Urinary bladder (tissue), 4 donors: ENCODE data around the gene HSPB9. TPM values are rescaled to one million over a fixed set of nuclear protein-coding genes. Genes with fewer than 3 reads are reported as not detected.

Experiments used
- DNase-seq: peaks from one replicate; pipeline ENCODE4 v3.0.0-alpha.2; 2015; ENCODE audit errors: extremely low spot score
- H3K27ac ChIP-seq: one replicate; pipeline ENCODE4 v1.5.1; 2013; ENCODE audit warnings: low read depth, mild to moderate bottlenecking, moderate library complexity
- H3K36me3 ChIP-seq: one replicate; pipeline ENCODE4 v1.6.1; 2013; ENCODE audit warnings: mild to moderate bottlenecking, moderate library complexity; ENCODE audit not compliant: insufficient read depth
- H3K4me1 ChIP-seq: one replicate; pipeline ENCODE4 v1.6.1; 2013; ENCODE audit warnings: mild to moderate bottlenecking, moderate library complexity; ENCODE audit not compliant: insufficient read depth
- H3K4me3 ChIP-seq: one replicate; pipeline ENCODE4 v1.5.1; 2013; ENCODE audit warnings: low read depth, low read length
- WGBS: extraction: QIAGEN DNeasy Blood & Tissue Kit; methylation state at CpG from one replicate; pipeline ENCODE4 v1.1.7; 2013; 5-methylcytosine and 5-hydroxymethylcytosine counted together
- polyA plus RNA-seq: library from polyadenylated mRNA; stranded (reverse); fragments of 200-250 nt; gene quantifications from one replicate; pipeline ENCODE4 v1.2.3, GENCODE V29; 2013
- total RNA-seq: library from RNA; depleted of rRNA; stranded (reverse); fragments of >200 nt; gene quantifications from one replicate; pipeline ENCODE4 v1.2.3, GENCODE V29; 2014
- donor health status: healthy with polysubstance abuse.
- donor health status: healthy.

Gene HSPB9
- total and polyA plus RNA-seq, 2 donors: 0.11 TPM; not detected in 1

- Histone ChIP-seq H3K4me3 (peak overlapping the region; percentile 88), H3K4me1 (no peaks in the 10 kb centered on the region), H3K36me3 (no peaks in the 10 kb centered on the region), H3K27ac (no peak overlapping the region)
- no peak for DNase-seq
- 44% methylated on average over 7 of the region's 7 CpGs for WGBS
Observed at GRCh38 chr17:42120161-42120769, 2.3 kb upstream of the HSPB9 start.

- Histone ChIP-seq H3K4me3 (peak within 1 kb of the TSS; percentile 88), H3K4me1 (no peaks in the 10 kb centered on the region), H3K27ac (no peak within 1 kb of the TSS), H3K36me3 (no peaks in the 10 kb centered on the region)
- DNase-seq: no peak
- 7% methylated on average over 57 of the region's 57 CpGs for WGBS
Observed at GRCh38 chr17:42120770-42121769, 1.5 kb upstream of the HSPB9 start, which contains the start of gene KAT2A. TSS of gene KAT2A (minus strand) at chr17:42121367. CDS start at chr17:42121304, 63 bp downstream.

DNA sequence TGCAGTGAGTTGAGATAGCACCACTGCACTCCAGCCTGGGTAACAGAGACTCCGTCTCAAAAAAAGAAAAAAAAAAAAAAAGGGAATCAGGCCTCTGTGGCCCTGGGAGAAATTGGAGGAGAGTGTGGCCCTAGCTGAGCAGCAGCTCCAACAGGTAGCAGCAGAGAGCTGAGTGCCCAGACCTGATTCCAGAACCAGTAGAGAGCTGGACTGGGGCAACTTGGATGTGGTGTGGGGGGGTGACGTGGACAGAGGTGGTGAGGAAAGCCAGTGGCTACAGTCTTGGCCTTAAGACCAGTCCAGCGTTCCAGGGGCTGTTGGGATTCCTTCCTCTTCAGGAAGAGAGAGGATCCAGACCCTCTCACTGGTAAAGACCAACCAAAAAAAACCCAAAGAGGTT lies 1.7 kb downstream of the HSPB9 start:
- DNase-seq: no peak
- Histone ChIP-seq H3K36me3 (peaks cover 5% of the 10 kb centered on the region), H3K4me1 (no peaks in the 10 kb centered on the region), H3K4me3 (no peak overlapping the region), H3K27ac (no peak overlapping the region)
- 85% methylated on average over 3 of the region's 3 CpGs for WGBS

DNA sequence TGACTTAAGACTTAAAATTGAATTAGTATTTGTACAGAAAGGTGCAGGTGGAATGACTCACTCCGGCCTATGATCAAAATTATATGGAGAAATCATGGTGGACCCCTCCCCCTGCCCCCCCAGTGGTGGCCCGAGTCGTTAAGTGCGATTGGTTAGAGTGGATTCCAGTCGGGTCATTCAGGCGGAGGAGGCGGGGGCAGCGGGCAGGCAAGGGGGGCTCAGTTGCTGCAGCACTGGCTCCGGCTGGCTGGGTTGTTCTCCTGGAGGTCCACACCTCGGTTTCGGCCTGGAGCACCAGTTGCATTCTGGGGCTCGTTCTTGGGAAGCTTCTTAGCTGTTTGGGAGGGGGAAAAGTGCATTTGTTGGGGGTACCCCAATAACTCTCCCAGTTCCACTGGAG lies 3.0 kb downstream of the HSPB9 start:
- Histone ChIP-seq H3K36me3 (peaks cover 5% of the 10 kb centered on the region), H3K27ac (no peak overlapping the region), H3K4me1 (no peaks in the 10 kb centered on the region), H3K4me3 (no peak overlapping the region)
- no peak for DNase-seq
- WGBS: 77% methylated on average over 12 of the region's 12 CpGs

- Histone ChIP-seq H3K27ac (no peak overlapping the region), H3K4me3 (no peak overlapping the region), H3K4me1 (no peaks in the 10 kb centered on the region), H3K36me3 (peaks cover 5% of the 10 kb centered on the region)
- WGBS: 67% methylated on average over 3 of the region's 3 CpGs
- DNase-seq: no peak
Observed at GRCh38 chr17:42126836-42127235, 4.2 kb downstream of the HSPB9 start.

DNA sequence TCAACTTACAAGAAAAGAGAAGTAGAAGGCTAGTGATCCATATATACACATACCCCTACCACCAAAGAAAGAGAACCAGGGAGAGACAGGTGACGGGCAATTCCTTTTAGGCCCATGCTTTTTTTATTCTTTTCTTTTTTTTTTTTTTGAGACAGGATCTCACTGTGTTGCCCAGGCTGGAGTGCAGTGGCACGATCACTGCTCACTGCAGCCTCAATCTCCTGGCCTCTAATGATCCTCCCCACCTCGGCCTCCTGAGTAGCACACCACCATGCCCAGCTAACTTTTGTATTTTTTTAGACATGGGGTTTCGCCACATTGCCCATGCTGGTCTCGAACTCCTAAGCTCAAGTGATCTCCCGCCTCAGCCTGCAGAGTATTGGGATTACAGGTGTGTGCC lies 4.8 kb downstream of the HSPB9 start:
- DNase-seq: no peak
- Histone ChIP-seq H3K36me3 (peaks cover 5% of the 10 kb centered on the region), H3K4me3 (no peak overlapping the region), H3K27ac (no peak overlapping the region), H3K4me1 (no peaks in the 10 kb centered on the region)
- 88% methylated on average over 6 of the region's 6 CpGs for WGBS

- no peaks in the 10 kb centered on the region for H3K4me1 ChIP-seq
- no peak overlapping the region for H3K4me3 ChIP-seq
- no peak for DNase-seq
- H3K36me3 ChIP-seq: peaks cover 5% of the 10 kb centered on the region
- WGBS: 90% methylated on average over 8 of the region's 8 CpGs
- peak overlapping the region; percentile 44 for H3K27ac ChIP-seq
Observed at GRCh38 chr17:42129109-42129837, 6.7 kb downstream of the HSPB9 start.

DNA sequence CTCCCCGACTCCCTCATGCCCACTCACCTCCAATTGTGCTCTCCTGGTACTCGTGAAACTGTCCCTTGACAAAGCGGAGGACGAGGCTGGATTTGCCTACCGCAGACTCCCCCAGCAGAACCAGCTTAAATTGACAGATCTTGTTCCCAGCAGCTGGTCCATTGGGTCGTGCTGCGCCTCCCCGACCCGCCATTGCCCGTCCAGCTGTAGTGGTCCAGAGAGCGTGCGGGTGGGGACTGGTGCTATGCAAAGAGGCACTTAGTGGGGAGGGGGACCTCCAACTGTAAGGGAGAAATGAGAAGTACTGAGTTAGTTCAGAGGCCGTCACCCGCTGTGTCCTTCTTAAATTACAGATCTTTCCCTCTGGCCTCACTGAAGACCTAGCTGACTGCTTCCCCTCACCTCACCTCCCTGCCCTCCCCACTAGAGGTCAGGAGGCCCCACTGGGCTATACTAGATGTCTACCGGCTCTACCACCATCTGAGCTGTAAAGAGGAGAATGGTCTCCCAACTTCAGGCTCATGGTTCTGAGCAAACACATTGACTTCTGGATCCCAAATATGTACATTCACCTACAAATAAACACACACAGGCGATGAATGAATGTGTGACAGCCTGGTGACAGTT lies 7.8 kb downstream of the HSPB9 start:
- no peak overlapping the region for H3K4me3 ChIP-seq
- WGBS: 92% methylated on average over 16 of the region's 16 CpGs
- no peak overlapping the region for H3K27ac ChIP-seq
- no peak for DNase-seq
- no peaks in the 10 kb centered on the region for H3K4me1 ChIP-seq
- H3K36me3 ChIP-seq: peaks cover 5% of the 10 kb centered on the region

GRCh38 chr17:42131232-42131631 lies 8.6 kb downstream of the HSPB9 start:
- 96% methylated on average over 4 of the region's 4 CpGs for WGBS
- no peak for DNase-seq
- H3K4me3 ChIP-seq: no peak overlapping the region
- H3K27ac ChIP-seq: peak overlapping the region; percentile 32
- peaks cover 5% of the 10 kb centered on the region for H3K36me3 ChIP-seq
- no peaks in the 10 kb centered on the region for H3K4me1 ChIP-seq

DNA sequence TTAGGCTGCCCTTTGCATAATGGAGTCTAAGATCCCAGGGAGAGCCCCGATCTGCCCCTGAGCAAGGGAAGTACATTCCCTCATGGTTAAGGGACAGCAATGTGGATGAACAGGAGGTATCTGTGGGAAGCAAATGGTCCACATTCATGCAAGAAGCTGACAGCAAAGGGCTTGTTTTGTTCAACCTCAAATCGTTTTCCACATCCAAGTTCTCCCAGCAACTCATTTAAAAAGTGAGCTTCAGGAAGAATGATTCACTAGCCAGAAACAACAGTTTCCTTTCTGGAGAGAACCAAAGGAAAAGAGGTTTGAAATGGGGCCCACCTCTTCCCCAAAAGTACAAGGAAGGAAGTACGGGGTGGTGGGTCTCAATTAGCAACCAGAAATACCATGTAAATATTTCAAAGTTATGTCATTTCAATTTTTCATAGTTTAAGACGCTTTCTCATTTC lies 9.4 kb downstream of the HSPB9 start:
- 57% methylated on average over 4 of the region's 4 CpGs for WGBS
- Histone ChIP-seq H3K27ac (no peak overlapping the region), H3K4me3 (no peak overlapping the region), H3K4me1 (peaks cover 3% of the 10 kb centered on the region), H3K36me3 (peaks cover 1% of the 10 kb centered on the region)
- DNase-seq: no peak

GRCh38 chr17:42132941-42133340 lies 10.3 kb downstream of the HSPB9 start:
- H3K36me3 ChIP-seq: no peaks in the 10 kb centered on the region
- DNase-seq: no peak
- peaks cover 3% of the 10 kb centered on the region for H3K4me1 ChIP-seq
- H3K27ac ChIP-seq: no peak overlapping the region
- 66% methylated on average over 3 of the region's 3 CpGs for WGBS
- no peak overlapping the region for H3K4me3 ChIP-seq

DNA sequence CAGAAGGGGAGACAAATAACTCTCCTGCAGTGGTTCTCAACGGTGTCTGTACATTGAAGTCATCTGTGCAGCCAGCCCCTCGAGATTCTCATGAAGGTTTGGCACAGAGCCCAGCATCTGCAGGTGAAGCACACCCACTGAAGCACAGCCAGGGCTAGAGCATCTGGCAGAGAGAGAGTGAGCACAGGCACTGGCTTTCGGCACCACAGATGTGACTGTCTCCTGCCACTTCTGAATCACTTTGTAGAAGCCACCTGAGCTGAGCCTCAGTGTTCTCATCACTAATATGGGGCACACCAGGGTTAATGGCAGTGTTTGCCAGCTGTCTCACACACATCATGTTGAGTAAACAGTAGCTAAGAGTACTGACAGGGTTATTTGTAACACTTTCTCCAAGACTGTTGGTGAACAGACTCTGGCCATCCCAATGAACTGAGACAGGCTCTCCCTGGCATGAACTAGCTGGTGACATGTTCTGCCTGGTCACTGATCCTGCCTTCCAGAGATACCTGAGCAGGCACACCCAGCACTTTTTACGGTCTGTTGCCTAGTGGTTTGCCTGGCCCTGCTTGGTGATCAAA lies 10.9 kb downstream of the HSPB9 start:
- 50% methylated on average over 4 of the region's 4 CpGs for WGBS
- H3K4me3 ChIP-seq: no peak overlapping the region
- H3K27ac ChIP-seq: peak overlapping the region; percentile 43
- no peak for DNase-seq
- H3K4me1 ChIP-seq: peaks cover 3% of the 10 kb centered on the region
- no peaks in the 10 kb centered on the region for H3K36me3 ChIP-seq

DNA sequence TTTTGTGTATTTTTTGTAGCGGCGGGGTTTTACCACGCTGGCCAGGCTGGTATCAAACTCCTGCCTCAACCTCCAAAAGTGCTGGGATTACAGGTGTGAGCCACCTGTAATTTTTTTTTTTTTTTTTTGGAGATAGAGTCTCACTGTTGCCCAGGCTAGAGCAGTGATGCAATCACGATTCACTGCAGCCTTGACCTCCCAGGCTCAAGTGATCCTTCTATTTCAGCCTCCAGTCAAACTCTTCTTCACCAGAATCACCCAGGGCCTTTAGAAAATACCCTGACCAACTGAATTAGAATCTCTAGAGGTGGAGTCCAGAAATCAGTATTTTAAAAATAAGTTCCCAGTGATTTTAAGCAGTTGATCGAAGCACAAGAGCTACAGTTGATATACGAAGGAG lies 12.5 kb downstream of the HSPB9 start:
- Histone ChIP-seq H3K27ac (peak overlapping the region; percentile 0), H3K4me3 (no peak overlapping the region), H3K4me1 (peaks cover 3% of the 10 kb centered on the region), H3K36me3 (no peaks in the 10 kb centered on the region)
- WGBS: 79% methylated on average over 6 of the region's 6 CpGs
- DNase-seq: no peak
